WI38 (cell line): Measurements from ENCODE around the gene TAF1D.
"Not testable (repeated sequence)": the region's sequence is repeated elsewhere in the genome, so short reads cannot be mapped to it uniquely, and the experiment has no call there.

ENCODE experiments used
- H3K4me3 ChIP-seq: 2 replicates; pipeline ENCODE4 v1.5.1; 2011; ENCODE audit warnings: low read depth, mild to moderate bottlenecking, control low read depth, low read length
- TF ChIP-seq, protein P1 (sequence below): IDR thresholded peaks from 2 replicates; pipeline ENCODE4 v1.5.1; 2012; ENCODE audit warnings: low read depth, mild to moderate bottlenecking, control low read depth, low read length

The TAF1D gene

DNA sequence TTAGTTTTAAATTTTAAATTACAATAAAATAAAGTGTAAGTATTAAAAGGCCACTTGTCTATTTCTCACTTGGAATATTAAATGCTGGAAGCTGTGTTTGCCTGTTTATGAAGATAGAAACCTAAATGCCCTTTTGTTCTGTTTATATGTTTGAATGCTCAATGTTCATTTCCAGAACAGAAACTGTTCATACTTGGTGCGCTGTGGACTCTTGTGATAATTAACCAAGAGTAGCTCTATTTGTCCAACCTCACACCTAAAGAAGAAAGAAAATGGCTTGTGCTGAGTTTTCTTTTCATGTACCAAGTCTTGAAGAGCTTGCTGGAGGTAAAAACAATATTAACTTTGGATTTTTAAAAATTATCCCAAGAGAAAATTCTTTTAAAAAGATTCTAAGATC lies 5.8 kb upstream of the TAF1D start:
- TF ChIP-seq, protein P1, sequence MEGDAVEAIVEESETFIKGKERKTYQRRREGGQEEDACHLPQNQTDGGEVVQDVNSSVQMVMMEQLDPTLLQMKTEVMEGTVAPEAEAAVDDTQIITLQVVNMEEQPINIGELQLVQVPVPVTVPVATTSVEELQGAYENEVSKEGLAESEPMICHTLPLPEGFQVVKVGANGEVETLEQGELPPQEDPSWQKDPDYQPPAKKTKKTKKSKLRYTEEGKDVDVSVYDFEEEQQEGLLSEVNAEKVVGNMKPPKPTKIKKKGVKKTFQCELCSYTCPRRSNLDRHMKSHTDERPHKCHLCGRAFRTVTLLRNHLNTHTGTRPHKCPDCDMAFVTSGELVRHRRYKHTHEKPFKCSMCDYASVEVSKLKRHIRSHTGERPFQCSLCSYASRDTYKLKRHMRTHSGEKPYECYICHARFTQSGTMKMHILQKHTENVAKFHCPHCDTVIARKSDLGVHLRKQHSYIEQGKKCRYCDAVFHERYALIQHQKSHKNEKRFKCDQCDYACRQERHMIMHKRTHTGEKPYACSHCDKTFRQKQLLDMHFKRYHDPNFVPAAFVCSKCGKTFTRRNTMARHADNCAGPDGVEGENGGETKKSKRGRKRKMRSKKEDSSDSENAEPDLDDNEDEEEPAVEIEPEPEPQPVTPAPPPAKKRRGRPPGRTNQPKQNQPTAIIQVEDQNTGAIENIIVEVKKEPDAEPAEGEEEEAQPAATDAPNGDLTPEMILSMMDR = no peak
- no peak overlapping the region for H3K4me3 ChIP-seq

DNA sequence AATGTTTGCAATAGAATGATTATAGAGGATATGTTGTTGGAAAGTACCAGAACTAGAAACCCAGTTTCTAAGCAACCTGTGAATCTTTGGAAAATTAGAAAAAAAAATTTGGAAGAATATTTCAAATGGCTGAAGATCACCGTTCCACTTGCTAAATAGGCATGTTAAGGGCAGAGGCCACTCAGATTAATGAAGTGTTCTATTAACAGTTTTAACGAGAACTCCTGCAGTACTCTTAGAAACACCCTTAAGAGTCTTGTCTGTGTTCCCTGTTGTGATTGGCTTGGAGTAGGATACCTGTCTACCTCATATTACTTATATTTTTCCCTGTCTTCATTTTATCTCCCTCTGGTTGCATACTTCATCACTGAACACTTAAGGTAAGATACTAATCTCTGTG lies 4.8 kb upstream of the TAF1D start:
- TF ChIP-seq, protein P1 = no peak
- no peak overlapping the region for H3K4me3 ChIP-seq

DNA sequence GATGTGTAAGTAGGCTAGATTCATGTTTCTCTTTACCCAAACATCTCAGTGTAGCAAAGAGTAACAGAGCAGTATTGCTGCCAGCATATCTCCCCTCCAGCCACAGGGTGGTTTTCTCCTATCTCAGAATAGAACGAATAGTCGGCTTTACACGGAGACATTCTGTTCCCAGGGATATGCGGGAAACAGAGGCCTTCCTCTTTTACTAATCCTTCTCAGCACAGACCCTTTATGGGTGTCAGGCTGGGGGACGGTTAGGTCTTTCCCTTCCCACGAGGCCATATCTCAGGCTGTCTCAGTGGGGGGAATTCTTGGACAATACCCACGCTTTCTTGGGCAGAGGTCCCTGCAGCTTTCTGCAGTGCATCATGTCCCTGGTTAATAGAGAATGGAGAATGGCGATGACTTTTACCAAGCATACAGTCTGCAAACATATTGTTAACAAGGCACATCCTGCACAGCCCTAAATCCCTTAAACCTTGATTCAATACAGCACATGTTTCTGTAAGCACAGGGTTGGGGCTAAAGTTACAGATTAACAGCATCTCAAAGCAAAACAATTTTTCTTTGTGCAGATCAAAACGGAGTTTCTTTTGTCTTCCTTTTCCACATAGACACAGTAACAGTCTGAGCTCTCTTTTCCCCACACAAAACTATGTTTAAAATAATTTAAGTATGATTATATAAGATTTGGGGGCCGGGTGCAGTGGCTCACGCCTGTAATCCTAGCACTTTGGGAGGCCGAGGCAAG lies 3.9 kb upstream of the TAF1D start:
- not testable (repeated sequence) for H3K4me3 ChIP-seq

DNA sequence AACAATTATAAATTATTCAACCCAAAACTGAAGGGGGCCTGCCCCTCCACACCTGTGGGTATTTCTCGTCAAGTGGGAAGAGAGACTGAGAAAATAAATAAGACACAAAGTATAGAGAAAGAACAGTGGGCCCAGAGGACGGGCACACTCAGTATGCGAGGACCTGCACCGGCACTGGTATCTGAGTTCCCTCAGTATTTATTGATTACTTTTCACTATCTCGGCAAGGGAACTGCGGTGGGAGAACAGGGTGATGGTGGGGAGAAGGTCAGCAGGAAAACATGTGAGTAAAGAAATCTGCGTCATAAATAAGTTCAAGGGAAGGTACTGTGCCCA lies 3.3 kb upstream of the TAF1D start:
- TF ChIP-seq, protein P1 = no peak
- H3K4me3 ChIP-seq = no peak overlapping the region

DNA sequence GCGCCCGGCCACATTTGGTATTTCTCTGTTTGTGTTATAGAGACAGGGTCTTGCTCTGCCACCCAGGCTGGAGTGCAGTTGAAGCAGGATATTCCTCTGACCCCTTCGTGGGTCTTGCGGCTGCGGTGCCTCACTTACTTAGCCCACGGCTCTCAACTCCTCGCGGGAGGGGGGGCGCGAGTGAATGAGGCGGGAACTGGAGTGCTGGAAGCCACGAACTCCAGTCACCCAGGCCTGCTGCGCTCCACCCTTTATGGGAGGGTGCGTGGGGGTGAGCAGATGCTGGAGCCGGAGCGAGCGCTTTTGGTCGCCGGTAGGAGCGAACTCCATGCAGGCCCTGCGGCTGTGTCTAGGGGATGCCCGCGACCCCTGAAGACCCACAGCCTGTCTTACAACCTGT lies 2.0 kb upstream of the TAF1D start:
- TF ChIP-seq, protein P1 = no peak
- no peak overlapping the region for H3K4me3 ChIP-seq

DNA sequence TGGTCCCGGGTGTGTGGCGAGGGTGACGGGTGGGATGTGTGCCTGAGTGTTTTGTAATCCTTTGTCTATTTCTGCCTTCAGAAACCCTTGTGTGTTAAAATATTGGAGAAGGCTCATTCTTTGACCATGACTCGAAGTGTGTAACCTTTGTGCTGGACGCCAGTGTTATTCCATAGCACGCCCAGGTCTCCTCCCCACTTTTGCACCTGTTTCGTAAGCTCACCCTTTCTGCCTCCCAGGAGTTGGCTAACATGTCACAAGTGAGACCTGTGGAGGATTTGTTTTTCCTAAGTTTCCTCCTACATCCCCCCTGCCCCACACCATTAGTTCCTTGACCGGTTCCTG lies 559 bp upstream of the TAF1D start:
- H3K4me3 ChIP-seq = peak overlapping the region; percentile 93

DNA sequence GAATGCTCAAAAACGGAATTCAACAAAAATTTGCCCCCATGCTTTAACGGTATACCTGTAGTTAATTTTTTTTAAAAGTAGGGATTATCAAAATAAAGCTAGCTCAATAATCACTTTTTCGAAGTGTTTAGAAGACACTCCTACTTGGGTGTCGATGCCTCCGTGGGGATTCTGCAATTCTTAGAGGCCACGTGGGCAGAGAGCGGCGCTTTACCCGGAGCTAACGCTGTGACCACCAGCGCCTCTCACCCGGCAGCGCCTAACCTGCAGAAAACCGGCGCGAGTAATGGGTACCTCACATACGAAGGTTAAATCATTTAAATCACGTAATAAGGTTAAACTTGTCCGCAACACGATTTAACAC lies 583 bp downstream of the TAF1D start:
- peak overlapping the region; percentile 93 for H3K4me3 ChIP-seq
- TF ChIP-seq, protein P1 = no peak

More for the DNA sequence above, 559 bp upstream of the TAF1D start:
- TF ChIP-seq, protein P1 = no peak

DNA sequence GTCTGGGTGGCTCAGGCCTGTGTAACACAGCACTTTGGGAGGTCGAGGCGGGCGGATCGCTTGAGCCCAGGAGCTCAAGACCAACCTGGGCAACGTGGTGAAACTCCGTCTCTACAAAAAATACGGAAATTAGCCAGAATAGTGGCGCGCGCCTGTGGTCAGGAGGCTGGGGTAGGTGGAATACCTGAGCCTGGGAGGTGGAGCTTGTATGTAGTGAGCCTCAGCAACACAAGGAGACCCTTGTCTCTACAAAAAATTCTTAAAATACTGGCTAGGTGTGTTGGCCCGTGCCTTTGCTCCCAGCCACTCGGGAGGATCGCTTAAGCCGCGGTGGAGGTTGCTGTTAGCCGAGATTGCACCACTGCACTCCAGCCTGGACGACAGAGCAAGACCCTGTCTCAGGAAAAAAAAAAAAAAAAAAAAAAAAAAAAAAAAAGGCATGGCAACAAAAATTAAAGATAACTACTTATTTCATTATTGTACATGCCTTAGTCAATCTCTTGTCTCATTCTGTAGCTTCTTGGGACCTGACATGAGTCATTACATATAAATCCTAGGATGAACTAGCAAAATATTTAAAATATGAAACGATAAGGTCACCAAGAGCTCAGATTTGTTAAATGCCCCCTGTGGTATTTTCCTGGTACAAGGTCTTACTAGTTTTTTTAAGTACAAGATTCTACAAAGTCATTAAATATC lies 1.1 kb downstream of the TAF1D start:
- TF ChIP-seq, protein P1 = no peak
- H3K4me3 ChIP-seq = peak overlapping the region; percentile 93
